ENCODE data around the gene CCDC148. TPM values are rescaled to one million over a fixed set of nuclear protein-coding genes. Genes with fewer than 3 reads are reported as not detected.

Gene CCDC148
- total and polyA plus RNA-seq, 2 experiments from 2014 or later, result 1.2 to 1.8 TPM

DNA sequence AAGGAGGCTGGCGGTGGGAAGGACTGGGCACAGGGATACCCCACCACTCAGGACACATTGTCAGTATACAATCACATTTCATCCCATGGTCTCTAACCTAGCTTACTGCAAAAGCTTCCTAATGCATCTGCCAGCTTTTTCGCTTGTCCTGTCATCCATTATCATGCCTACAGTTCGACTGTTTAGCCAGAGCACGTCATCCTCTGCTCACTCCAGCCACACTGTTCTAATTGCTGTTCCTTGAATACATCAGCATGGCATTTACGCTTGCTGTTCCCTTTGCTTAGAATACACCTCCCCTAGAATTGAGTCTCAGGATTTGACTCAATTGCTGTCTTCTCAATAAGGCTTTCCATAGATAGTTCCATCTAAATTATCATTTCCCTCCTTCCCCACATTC is 166.3 kb downstream of the CCDC148 start:
- H3K4me3 ChIP-seq, result no peak overlapping the region
- Mint-ChIP-seq H3K27ac (no peak overlapping the region), H3K27me3 (ENCODE audit: insufficient read depth, low read depth, poor library complexity) (peaks cover 2% of the 10 kb centered on the region), H3K9me3 (peaks cover 21% of the 10 kb centered on the region), H3K4me3 (no peak overlapping the region), H3K4me1 (no peaks in the 10 kb centered on the region), H3K36me3 (ENCODE audit: low read depth) (peaks cover 17% of the 10 kb centered on the region; the same call in 2 of the 3 replicates)
- no peaks in the 10 kb centered on the region for H3K79me2 ChIP-seq (replicated peaks; ENCODE audit: insufficient read depth)
- H3K27ac ChIP-seq (ENCODE audit: low read depth), result no peak overlapping the region
- no peaks in the 10 kb centered on the region for H3K4me1 ChIP-seq (ENCODE audit: insufficient read depth)
- no peaks in the 10 kb centered on the region for H3F3A ChIP-seq (replicated peaks; ENCODE audit: low read depth)
- H4K20me1 ChIP-seq (replicated peaks; ENCODE audit: insufficient read depth), result no peaks in the 10 kb centered on the region
- no peak overlapping the region for H2AFZ ChIP-seq
- no peaks in the 10 kb centered on the region for H3K9me2 ChIP-seq (ENCODE audit: insufficient read depth)
- no peak overlapping the region for H3K4me2 ChIP-seq
- DNase-seq (ENCODE audit: low spot score), result no peak
- no peaks in the 10 kb centered on the region for H3K27me3 ChIP-seq (ENCODE audit: insufficient read depth)
- TF ChIP-seq EZH2phosphoT487 (IDR thresholded peaks at IDR 0.05; ENCODE audit: unreplicated experiment), result no peak
- TF ChIP-seq, protein P1, sequence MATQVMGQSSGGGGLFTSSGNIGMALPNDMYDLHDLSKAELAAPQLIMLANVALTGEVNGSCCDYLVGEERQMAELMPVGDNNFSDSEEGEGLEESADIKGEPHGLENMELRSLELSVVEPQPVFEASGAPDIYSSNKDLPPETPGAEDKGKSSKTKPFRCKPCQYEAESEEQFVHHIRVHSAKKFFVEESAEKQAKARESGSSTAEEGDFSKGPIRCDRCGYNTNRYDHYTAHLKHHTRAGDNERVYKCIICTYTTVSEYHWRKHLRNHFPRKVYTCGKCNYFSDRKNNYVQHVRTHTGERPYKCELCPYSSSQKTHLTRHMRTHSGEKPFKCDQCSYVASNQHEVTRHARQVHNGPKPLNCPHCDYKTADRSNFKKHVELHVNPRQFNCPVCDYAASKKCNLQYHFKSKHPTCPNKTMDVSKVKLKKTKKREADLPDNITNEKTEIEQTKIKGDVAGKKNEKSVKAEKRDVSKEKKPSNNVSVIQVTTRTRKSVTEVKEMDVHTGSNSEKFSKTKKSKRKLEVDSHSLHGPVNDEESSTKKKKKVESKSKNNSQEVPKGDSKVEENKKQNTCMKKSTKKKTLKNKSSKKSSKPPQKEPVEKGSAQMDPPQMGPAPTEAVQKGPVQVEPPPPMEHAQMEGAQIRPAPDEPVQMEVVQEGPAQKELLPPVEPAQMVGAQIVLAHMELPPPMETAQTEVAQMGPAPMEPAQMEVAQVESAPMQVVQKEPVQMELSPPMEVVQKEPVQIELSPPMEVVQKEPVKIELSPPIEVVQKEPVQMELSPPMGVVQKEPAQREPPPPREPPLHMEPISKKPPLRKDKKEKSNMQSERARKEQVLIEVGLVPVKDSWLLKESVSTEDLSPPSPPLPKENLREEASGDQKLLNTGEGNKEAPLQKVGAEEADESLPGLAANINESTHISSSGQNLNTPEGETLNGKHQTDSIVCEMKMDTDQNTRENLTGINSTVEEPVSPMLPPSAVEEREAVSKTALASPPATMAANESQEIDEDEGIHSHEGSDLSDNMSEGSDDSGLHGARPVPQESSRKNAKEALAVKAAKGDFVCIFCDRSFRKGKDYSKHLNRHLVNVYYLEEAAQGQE (IDR thresholded peaks at IDR 0.05; ENCODE audit: unreplicated experiment), result no peak
- TF ChIP-seq ZNF462 (CRISPR knock-in tag; IDR thresholded peaks at IDR 0.05), result no peak
- TF ChIP-seq POLR2AphosphoS5 (IDR thresholded peaks at IDR 0.05; ENCODE audit: low read depth), result no peak
- ATAC-seq, result no peak
- no peaks in the 10 kb centered on the region for H3K36me3 ChIP-seq (ENCODE audit: insufficient read depth)

All from GM23338 (cell line).